ENCODE data around the gene MUC12. TPM values are rescaled to one million over a fixed set of nuclear protein-coding genes. Genes with fewer than 3 reads are reported as not detected.
A peak's percentile ranks its signal among the peaks of the same experiment; 100 is the strongest.

Gene MUC12
- total and polyA plus RNA-seq, 5 donors from 2014 or later, result 0.44 to 0.65 (median 0.44) TPM; not detected in 2

DNA sequence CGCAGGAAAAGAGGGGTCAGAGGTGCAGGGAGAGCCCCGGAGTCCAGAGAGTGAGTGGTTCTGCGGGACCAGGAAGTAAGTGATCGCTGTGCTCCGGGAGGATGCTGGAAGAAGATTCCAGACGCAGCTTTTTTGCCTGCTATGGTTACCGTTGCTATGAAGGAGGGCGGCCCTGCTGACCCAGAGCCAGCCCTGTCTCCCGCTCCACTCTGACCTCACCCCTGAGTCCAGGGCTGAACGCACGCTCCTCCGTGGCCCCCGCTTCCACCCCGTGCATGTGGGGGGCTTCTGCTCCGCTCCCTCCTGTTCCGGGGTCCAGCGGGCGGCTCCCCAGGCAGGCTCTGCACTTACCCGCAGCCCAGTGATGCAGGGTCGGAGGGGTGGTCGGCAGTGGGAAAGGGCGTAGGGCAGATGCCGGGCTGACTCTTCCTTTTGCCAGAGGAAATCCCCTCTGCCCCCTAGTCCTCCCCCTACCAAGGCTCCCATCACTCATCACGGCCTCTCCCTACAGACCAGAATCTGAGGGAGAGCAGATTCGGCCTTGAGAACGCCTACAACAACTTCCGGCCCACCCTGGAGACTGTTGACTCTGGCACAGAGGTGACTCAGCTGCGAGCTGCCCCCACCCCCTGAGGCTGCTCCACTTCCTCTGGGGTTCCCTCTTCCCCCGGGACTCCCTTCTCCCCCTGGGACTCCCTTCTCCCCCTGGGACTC lies 47.9 kb downstream of the MUC12 start:
- Histone ChIP-seq H3K27me3 (ENCODE audit: control insufficient read depth, insufficient read depth, low read length) (no peaks in the 10 kb centered on the region), H3K4me1 (ENCODE audit: control insufficient read depth, insufficient read depth, low read length, poor library complexity, severe bottlenecking) (peaks cover 20% of the 10 kb centered on the region), H3K27ac (ENCODE audit: insufficient read depth, low read length, poor library complexity, severe bottlenecking) (peak overlapping the region; percentile 55), H3K36me3 (ENCODE audit: control insufficient read depth, insufficient read depth, low read length) (peaks cover 2% of the 10 kb centered on the region), H3K4me3 (ENCODE audit: low read depth, low read length) (peak overlapping the region; percentile 78), H3K9me3 (ENCODE audit: control insufficient read depth in 2 of 2, low read length in 2 of 2) (no peaks in the 10 kb centered on the region)
- peak; percentile 45 to 91 (median 46) for DNase-seq
- peak; percentile 94 to 98 for ATAC-seq (ENCODE audit: low read depth in 2 of 2)
- Mint-ChIP-seq H3K27ac (peak overlapping the region; percentile 93 to 98 (median 96)), H3K36me3 (peaks cover 17% of the 10 kb centered on the region), H3K9me3 (no peaks in the 10 kb centered on the region), H3K4me1 (peaks cover 0 to 37% (median 14%) of the 10 kb centered on the region in 4 donors), H3K27me3 (no peaks in the 10 kb centered on the region), H3K4me3 (peak overlapping the region; percentile 91 to 96 (median 94))

DNA sequence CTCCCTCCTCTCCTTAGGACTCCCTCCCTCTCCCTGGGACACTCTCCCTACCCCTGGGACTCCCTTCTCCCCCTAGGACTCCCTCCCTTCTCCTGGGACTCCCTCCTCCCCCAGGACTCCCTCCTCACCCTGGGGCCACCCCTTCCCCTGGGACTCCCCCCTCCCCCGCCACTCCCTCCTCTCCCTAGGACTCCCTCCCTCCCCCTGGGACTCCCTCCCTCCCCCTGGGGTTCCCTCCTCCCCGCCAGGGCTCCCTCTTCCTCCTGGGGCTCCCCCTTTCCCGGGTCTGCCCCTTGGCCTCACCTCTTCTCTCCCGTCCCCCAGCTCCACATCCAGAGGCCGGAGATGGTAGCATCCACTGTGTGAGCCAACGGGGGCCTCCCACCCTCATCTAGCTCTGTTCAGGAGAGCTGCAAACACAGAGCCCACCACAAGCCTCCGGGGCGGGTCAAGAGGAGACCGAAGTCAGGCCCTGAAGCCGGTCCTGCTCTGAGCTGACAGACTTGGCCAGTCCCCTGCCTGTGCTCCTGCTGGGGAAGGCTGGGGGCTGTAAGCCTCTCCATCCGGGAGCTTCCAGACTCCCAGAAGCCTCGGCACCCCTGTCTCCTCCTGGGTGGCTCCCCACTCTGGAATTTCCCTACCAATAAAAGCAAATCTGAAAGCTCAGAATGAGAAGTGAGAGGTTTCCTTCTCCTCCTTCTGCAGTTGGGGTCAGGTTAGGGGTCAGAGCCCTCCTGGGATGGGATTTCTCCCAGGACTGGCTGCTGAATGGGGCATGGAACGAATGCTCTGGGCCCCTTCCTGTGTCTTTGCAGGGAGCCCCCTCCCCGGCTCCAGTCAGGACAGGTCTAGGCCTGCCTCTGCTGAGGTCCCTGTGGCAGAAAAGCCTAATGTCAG lies 49.2 kb downstream of the MUC12 start:
- DNase-seq (no peak), ATAC-seq (ENCODE audit: low read depth in 2 of 2) (no peak)
- no peaks in the 10 kb centered on the region for H3K27me3 ChIP-seq (ENCODE audit: control insufficient read depth, insufficient read depth, low read length)
- no peaks in the 10 kb centered on the region for H3K9me3 ChIP-seq (ENCODE audit: control insufficient read depth in 2 of 2, low read length in 2 of 2)
- H3K4me3 Mint-ChIP-seq, result peak overlapping the region; percentile 22 to 90 (median 63)
- H3K4me3 ChIP-seq (ENCODE audit: low read depth, low read length), result no peak overlapping the region
- no peak overlapping the region for H3K27ac ChIP-seq (ENCODE audit: insufficient read depth, low read length, poor library complexity, severe bottlenecking)
- no peaks in the 10 kb centered on the region for H3K36me3 ChIP-seq (ENCODE audit: control insufficient read depth, insufficient read depth, low read length)
- no peaks in the 10 kb centered on the region for H3K27me3 Mint-ChIP-seq
- H3K4me1 Mint-ChIP-seq, result peaks cover 0 to 35% (median 12%) of the 10 kb centered on the region in 4 donors
- H3K4me1 ChIP-seq (ENCODE audit: control insufficient read depth, insufficient read depth, low read length, poor library complexity, severe bottlenecking), result peaks cover 20% of the 10 kb centered on the region
- peaks cover 9% of the 10 kb centered on the region for H3K36me3 Mint-ChIP-seq
- H3K9me3 Mint-ChIP-seq, result no peaks in the 10 kb centered on the region
- peak overlapping the region; percentile 41 to 75 (median 43) for H3K27ac Mint-ChIP-seq

DNA sequence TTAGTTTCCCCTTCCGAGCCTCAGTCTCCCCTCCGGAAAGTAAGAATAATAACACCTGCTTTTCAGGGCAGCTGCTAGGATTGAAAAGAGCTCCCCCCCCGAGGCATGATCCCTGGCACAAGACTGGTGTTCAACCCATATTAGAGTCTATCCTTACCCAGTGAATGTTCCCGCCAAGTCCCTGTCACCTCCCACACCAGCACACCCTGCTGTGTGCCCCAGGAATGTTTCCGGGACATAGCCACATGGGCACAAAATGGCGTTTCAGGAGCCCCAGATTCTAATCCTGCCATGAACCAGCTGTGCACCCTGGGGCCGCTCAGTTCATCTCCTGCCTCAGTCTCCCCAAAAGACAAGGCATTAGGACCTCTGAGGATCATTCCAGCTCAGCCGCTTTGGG lies 51.1 kb downstream of the MUC12 start:
- H3K9me3 Mint-ChIP-seq, result no peaks in the 10 kb centered on the region
- H3K4me3 Mint-ChIP-seq, result peak overlapping the region in 2 of 4 donors; percentile 25 to 32
- no peaks in the 10 kb centered on the region for H3K36me3 Mint-ChIP-seq
- H3K27ac Mint-ChIP-seq, result no peak overlapping the region
- H3K36me3 ChIP-seq (ENCODE audit: control insufficient read depth, insufficient read depth, low read length), result no peaks in the 10 kb centered on the region
- no peak overlapping the region for H3K4me3 ChIP-seq (ENCODE audit: low read depth, low read length)
- no peaks in the 10 kb centered on the region for H3K27me3 Mint-ChIP-seq
- peaks cover 20% of the 10 kb centered on the region for H3K4me1 ChIP-seq (ENCODE audit: control insufficient read depth, insufficient read depth, low read length, poor library complexity, severe bottlenecking)
- no peak overlapping the region for H3K27ac ChIP-seq (ENCODE audit: insufficient read depth, low read length, poor library complexity, severe bottlenecking)
- ATAC-seq (ENCODE audit: low read depth in 2 of 2) (no peak), DNase-seq (no peak)
- H3K27me3 ChIP-seq (ENCODE audit: control insufficient read depth, insufficient read depth, low read length), result no peaks in the 10 kb centered on the region
- H3K9me3 ChIP-seq (ENCODE audit: control insufficient read depth in 2 of 2, low read length in 2 of 2), result no peaks in the 10 kb centered on the region
- H3K4me1 Mint-ChIP-seq, result peaks cover 0 to 30% (median 9%) of the 10 kb centered on the region in 4 donors

DNA sequence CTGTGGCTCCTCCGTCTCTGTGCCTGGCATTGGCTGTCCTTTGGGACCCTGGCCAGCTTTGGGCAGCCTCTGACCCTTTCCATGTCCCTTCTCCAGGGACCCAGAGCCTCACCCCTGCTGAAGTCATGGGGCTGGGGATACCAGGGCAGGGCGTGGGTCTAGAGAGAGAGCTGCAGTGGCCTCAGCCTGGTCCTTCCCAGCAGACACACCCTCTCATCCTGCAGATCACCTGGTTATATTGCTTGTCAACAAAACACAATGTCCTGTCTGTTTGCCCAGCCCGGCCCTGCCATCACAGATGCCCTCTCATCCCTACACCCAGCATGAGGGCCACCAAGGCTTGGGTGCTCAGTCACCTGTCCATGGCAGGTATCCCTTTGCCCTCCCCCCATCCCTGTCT lies 52.3 kb downstream of the MUC12 start:
- no peak for ATAC-seq (ENCODE audit: low read depth in 2 of 2)
- Mint-ChIP-seq H3K27ac (peak overlapping the region in 1 of 3 donors; percentile 67), H3K4me3 (no peak overlapping the region), H3K4me1 (peaks cover 0 to 18% (median 3%) of the 10 kb centered on the region in 4 donors), H3K27me3 (no peaks in the 10 kb centered on the region), H3K36me3 (no peaks in the 10 kb centered on the region), H3K9me3 (no peaks in the 10 kb centered on the region)
- peaks cover 14% of the 10 kb centered on the region for H3K4me1 ChIP-seq (ENCODE audit: control insufficient read depth, insufficient read depth, low read length, poor library complexity, severe bottlenecking)
- no peaks in the 10 kb centered on the region for H3K27me3 ChIP-seq (ENCODE audit: control insufficient read depth, insufficient read depth, low read length)
- H3K36me3 ChIP-seq (ENCODE audit: control insufficient read depth, insufficient read depth, low read length), result no peaks in the 10 kb centered on the region
- H3K27ac ChIP-seq (ENCODE audit: insufficient read depth, low read length, poor library complexity, severe bottlenecking), result no peak overlapping the region
- no peak for DNase-seq
- H3K4me3 ChIP-seq (ENCODE audit: low read depth, low read length), result no peak overlapping the region
- no peaks in the 10 kb centered on the region for H3K9me3 ChIP-seq (ENCODE audit: control insufficient read depth in 2 of 2, low read length in 2 of 2)

DNA sequence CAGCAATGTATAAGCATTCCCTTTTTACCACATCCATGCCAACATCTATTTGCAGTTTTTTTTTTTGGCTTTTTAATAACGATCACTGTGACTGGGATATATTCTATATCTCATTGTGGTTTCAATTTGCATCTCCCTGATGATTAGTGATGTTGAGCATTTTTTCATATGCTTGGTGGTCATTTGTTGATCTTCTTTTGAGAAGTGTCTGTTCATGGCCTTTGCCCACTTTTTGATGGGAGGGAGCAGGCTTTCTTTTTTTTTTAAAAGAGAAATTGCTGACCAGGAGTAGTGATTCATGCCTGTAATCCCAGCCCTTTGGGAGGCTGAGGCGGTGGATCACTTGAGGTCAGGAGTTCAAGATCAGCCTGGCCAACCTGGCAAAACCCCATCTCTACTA lies 54.5 kb downstream of the MUC12 start:
- H3K4me3 Mint-ChIP-seq, result peak overlapping the region in 1 of 4 donors; percentile 32
- H3K36me3 ChIP-seq (ENCODE audit: control insufficient read depth, insufficient read depth, low read length), result no peaks in the 10 kb centered on the region
- H3K4me1 ChIP-seq (ENCODE audit: control insufficient read depth, insufficient read depth, low read length, poor library complexity, severe bottlenecking), result no peaks in the 10 kb centered on the region
- no peaks in the 10 kb centered on the region for H3K36me3 Mint-ChIP-seq
- no peaks in the 10 kb centered on the region for H3K9me3 ChIP-seq (ENCODE audit: control insufficient read depth in 2 of 2, low read length in 2 of 2)
- H3K4me3 ChIP-seq (ENCODE audit: low read depth, low read length), result no peak overlapping the region
- no peak for ATAC-seq (ENCODE audit: low read depth in 2 of 2)
- DNase-seq, result no peak
- no peak overlapping the region for H3K27ac ChIP-seq (ENCODE audit: insufficient read depth, low read length, poor library complexity, severe bottlenecking)
- no peak overlapping the region for H3K27ac Mint-ChIP-seq
- H3K4me1 Mint-ChIP-seq, result peaks cover 0 to 5% (median 2%) of the 10 kb centered on the region in 4 donors
- H3K27me3 ChIP-seq (ENCODE audit: control insufficient read depth, insufficient read depth, low read length), result no peaks in the 10 kb centered on the region
- no peaks in the 10 kb centered on the region for H3K27me3 Mint-ChIP-seq
- no peaks in the 10 kb centered on the region for H3K9me3 Mint-ChIP-seq

DNA sequence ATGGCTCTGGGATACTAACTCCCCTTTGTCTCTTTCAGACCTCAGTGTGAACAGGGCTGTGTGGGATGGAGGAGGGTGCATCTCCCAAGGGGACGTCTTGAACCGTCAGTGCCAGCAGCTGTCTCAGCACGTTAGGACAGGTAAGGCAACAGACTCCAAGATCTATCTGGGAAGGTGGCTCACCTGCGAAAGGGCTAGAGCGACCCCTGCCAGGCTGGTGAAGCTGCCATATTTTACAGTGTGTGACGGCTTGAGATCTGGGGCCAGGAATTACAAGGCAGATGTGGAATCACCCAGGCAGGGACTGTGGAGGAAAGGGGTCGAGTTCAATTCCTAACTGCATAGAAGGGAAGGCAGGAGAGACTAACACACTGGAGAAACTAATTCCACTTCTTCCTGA lies 61.7 kb downstream of the MUC12 start:
- Histone ChIP-seq H3K36me3 (ENCODE audit: control insufficient read depth, insufficient read depth, low read length) (no peaks in the 10 kb centered on the region), H3K4me3 (ENCODE audit: low read depth, low read length) (no peak overlapping the region), H3K9me3 (ENCODE audit: control insufficient read depth in 2 of 2, low read length in 2 of 2) (no peaks in the 10 kb centered on the region), H3K4me1 (ENCODE audit: control insufficient read depth, insufficient read depth, low read length, poor library complexity, severe bottlenecking) (no peaks in the 10 kb centered on the region), H3K27ac (ENCODE audit: insufficient read depth, low read length, poor library complexity, severe bottlenecking) (no peak overlapping the region), H3K27me3 (ENCODE audit: control insufficient read depth, insufficient read depth, low read length) (peaks cover 2% of the 10 kb centered on the region)
- Mint-ChIP-seq H3K27ac (no peak overlapping the region), H3K36me3 (no peaks in the 10 kb centered on the region), H3K27me3 (no peaks in the 10 kb centered on the region), H3K4me3 (no peak overlapping the region), H3K9me3 (no peaks in the 10 kb centered on the region), H3K4me1 (no peaks in the 10 kb centered on the region)
- DNase-seq (no peak), ATAC-seq (ENCODE audit: low read depth in 2 of 2) (no peak)

DNA sequence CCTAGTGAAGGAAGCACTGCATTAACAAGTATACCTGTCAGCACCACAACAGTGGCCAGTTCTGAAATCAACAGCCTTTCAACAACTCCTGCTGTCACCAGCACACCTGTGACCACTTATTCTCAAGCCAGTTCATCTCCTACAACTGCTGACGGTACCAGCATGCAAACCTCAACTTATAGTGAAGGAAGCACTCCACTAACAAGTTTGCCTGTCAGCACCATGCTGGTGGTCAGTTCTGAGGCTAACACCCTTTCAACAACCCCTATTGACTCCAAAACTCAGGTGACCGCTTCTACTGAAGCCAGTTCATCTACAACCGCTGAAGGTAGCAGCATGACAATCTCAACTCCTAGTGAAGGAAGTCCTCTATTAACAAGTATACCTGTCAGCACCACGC lies 66.6 kb downstream of the MUC12 start:
- Mint-ChIP-seq H3K27ac (no peak overlapping the region), H3K9me3 (no peaks in the 10 kb centered on the region), H3K4me1 (no peaks in the 10 kb centered on the region), H3K4me3 (no peak overlapping the region), H3K27me3 (no peaks in the 10 kb centered on the region), H3K36me3 (no peaks in the 10 kb centered on the region)
- ATAC-seq (ENCODE audit: low read depth in 2 of 2) (no peak), DNase-seq (no peak)
- no peak overlapping the region for H3K4me3 ChIP-seq (ENCODE audit: low read depth, low read length)
- H3K9me3 ChIP-seq (ENCODE audit: control insufficient read depth in 2 of 2, low read length in 2 of 2), result no peaks in the 10 kb centered on the region
- H3K27ac ChIP-seq (ENCODE audit: insufficient read depth, low read length, poor library complexity, severe bottlenecking), result no peak overlapping the region
- no peaks in the 10 kb centered on the region for H3K36me3 ChIP-seq (ENCODE audit: control insufficient read depth, insufficient read depth, low read length)
- peaks cover 4% of the 10 kb centered on the region for H3K27me3 ChIP-seq (ENCODE audit: control insufficient read depth, insufficient read depth, low read length)
- H3K4me1 ChIP-seq (ENCODE audit: control insufficient read depth, insufficient read depth, low read length, poor library complexity, severe bottlenecking), result no peaks in the 10 kb centered on the region

All from CD4-positive, CD25-positive, alpha-beta regulatory T cell (primary cell).